Kidney (tissue), 14 donors: ENCODE measurements around the gene IGF1R. TPM values are rescaled to one million over a fixed set of nuclear protein-coding genes. Genes with fewer than 3 reads are reported as not detected.

ENCODE experiments used
- DNase-seq, 5 donors: peaks; one replicate each; pipeline ENCODE4 v3.0.0-alpha.2; 2013 to 2020
- FAIRE-seq: peaks from 2 replicates; lab custom pipeline; 2012; peaks lifted over from hg19 to GRCh38; lab: Jason Lieb, UNC
- H3K27ac ChIP-seq, 2 donors: one replicate each; pipeline ENCODE4 v1.7.0; 2013; ENCODE audit warnings: low read depth in 2 of 2, low read length in 2 of 2, inconsistent platforms in 1 of 2
- H3K27me3 ChIP-seq: one replicate; pipeline ENCODE4 v1.7.1; 2013; ENCODE audit warnings: low read length, inconsistent platforms; ENCODE audit not compliant: control insufficient read depth, insufficient read depth
- H3K36me3 ChIP-seq, 3 donors: one replicate each; pipeline versions ENCODE4 v1.7.0 to v1.7.1; 2013; ENCODE audit warnings: low read length in 3 of 3, control low read depth in 1 of 3, inconsistent platforms in 1 of 3; ENCODE audit not compliant: insufficient read depth in 3 of 3, control insufficient read depth in 2 of 3
- H3K4me1 ChIP-seq, 3 donors: one replicate each; pipeline versions ENCODE4 v1.7.0 to v1.7.1; 2013; ENCODE audit warnings: low read length in 3 of 3, inconsistent platforms in 1 of 3, low read depth in 1 of 3; ENCODE audit not compliant: control insufficient read depth in 2 of 3, insufficient read depth in 2 of 3
- H3K4me3 ChIP-seq, 3 donors: one replicate each; pipeline versions ENCODE4 v1.7.0 to v1.8.1; 2013; ENCODE audit warnings: low read length in 3 of 3, control low read depth in 1 of 3, inconsistent platforms in 1 of 3
- H3K9ac ChIP-seq, 3 donors: one replicate each; pipeline versions ENCODE4 v1.7.0 to v1.7.1; 2013; ENCODE audit warnings: low read length in 3 of 3, control low read depth in 1 of 3, inconsistent platforms in 1 of 3
- H3K9me3 ChIP-seq, 3 donors: one replicate each; pipeline versions ENCODE4 v1.7.0 to v1.7.1; 2013; ENCODE audit warnings: low read length in 3 of 3, control low read depth in 1 of 3, inconsistent platforms in 1 of 3; ENCODE audit not compliant: control insufficient read depth in 2 of 3, insufficient read depth in 1 of 3
- CTCF ChIP-seq: IDR thresholded peaks from 3 replicates; pipeline ENCODE4 v1.5.1; 2012; ENCODE audit warnings: mild to moderate bottlenecking, moderate library complexity, borderline replicate concordance; ENCODE audit not compliant: insufficient read depth; ENCODE audit errors: extremely low read depth
- intact Hi-C: fragments of 100-400 bp; cut with DNase I; formaldehyde crosslinking; loops from one replicate; pipeline ENCODE4 v1.11.1; 2022
- microRNA-seq: library from miRNA; unstranded; fragments of <30 nt; microRNA quantifications from one replicate; pipeline ENCODE4 v1.2.0, GENCODE V29; 2020
- polyA plus RNA-seq: library from polyadenylated mRNA; stranded (reverse); fragments of 350-450 nt; fragmentation: Illumina TruSeq; extraction: RNeasy Lipid Tissue Mini Kit (QIAGEN cat#74804); gene quantifications from one replicate; pipeline ENCODE4 v1.2.3, GENCODE V29; 2014; ENCODE audit warnings: low read depth, low replicate concordance; ENCODE audit not compliant: insufficient read depth
- total RNA-seq: library from RNA; stranded (reverse); fragmentation: NEBNext Ultra II Directional; extraction: Animal tissue kit (Norgen Biotek cat#: 25700); gene quantifications from one replicate; pipeline ENCODE4 v1.2.1, GENCODE V29; 2021
- donor health status: control.
- donor health status: control.
- donor health status: control.
- donor health status: control.
- donor health status: control.
- donor health status: DM: yes; HTN: yes; CAD: no.
- donor health status: Normal renal cell carcinoma (clear cell type).

Gene IGF1R
- total and polyA plus RNA-seq, 2 donors from 2014 or later = 6.5 to 73.2 TPM

GRCh38 chr15:99010768-99011167 lies 362.4 kb downstream of the IGF1R start:
- no peak for DNase-seq
- no peaks in the 10 kb centered on the region for H3K4me1 ChIP-seq
- H3K27me3 ChIP-seq = no peaks in the 10 kb centered on the region
- no peak for TF ChIP-seq CTCF
- no peak overlapping the region for H3K27ac ChIP-seq
- H3K4me3 ChIP-seq = no peak overlapping the region
- H3K36me3 ChIP-seq = no peaks in the 10 kb centered on the region
- H3K9ac ChIP-seq = no peak overlapping the region
- FAIRE-seq = no peak
- H3K9me3 ChIP-seq = no peaks in the 10 kb centered on the region
- intact Hi-C loops = no loop called here

Small RNA genes within 50 kb of the gene (microRNA-seq; reads per million reads assigned to microRNA genes)
- not detected for gene MIR4714
